Panc1 (cell line): Measurements from ENCODE around the gene NCAPG. TPM values are rescaled to one million over a fixed set of nuclear protein-coding genes. Genes with fewer than 3 reads are reported as not detected.

Source experiments
- ATAC-seq: fragments of 200-7000 bp; cut with Tn5 transposase; 2 replicates; pipeline ENCODE4 v1.9.1; 2020; ENCODE audit warnings: mild to moderate bottlenecking, moderate library complexity
- BruUV-seq: library from RNA; stranded (reverse); fragments of 400-500 nt; replicated peaks from 2 replicates; lab custom pipeline; 2021; lab: Mats Ljungman, UMichigan
- CTCF ChIA-PET: fragments of 300-600 bp; sonication (Branson Sonifier 250); formaldehyde crosslinking; loops from one replicate; lab custom pipeline; 2022; ENCODE audit warnings: antibody characterized with exemption; lab: Charles Lee
- POLR2A ChIA-PET: fragments of 300-600 bp; sonication (Branson Sonifier 250); formaldehyde crosslinking; loops from one replicate; lab custom pipeline; 2022; ENCODE audit warnings: antibody characterized with exemption; lab: Charles Lee
- DNase-seq: peaks from one replicate; pipeline ENCODE4 v3.0.0-alpha.2; 2010; ENCODE audit warnings: low read depth, low spot score
- H3K27ac ChIP-seq: 2 replicates; pipeline ENCODE4 v1.5.1; 2011; ENCODE audit warnings: mild to moderate bottlenecking, low read length, inconsistent platforms
- H3K27me3 ChIP-seq: fragments of 200-500 bp; sonication (Bioruptor generic); 2 replicates; pipeline ENCODE4 v1.6.0; 2014; ENCODE audit warnings: low read length, inconsistent platforms; ENCODE audit not compliant: control insufficient read depth, insufficient read depth
- H3K36me3 ChIP-seq: fragments of 200-500 bp; sonication (Bioruptor generic); 2 replicates; pipeline ENCODE4 v1.5.1; 2014; ENCODE audit warnings: inconsistent platforms, mild to moderate bottlenecking, low read length, moderate library complexity; ENCODE audit not compliant: control insufficient read depth, insufficient read depth
- H3K4me1 ChIP-seq: 2 replicates; pipeline ENCODE4 v1.5.1; 2011; ENCODE audit warnings: inconsistent platforms, mild to moderate bottlenecking, low read length, moderate library complexity; ENCODE audit not compliant: control insufficient read depth, insufficient read depth
- H3K4me3 ChIP-seq, 2 experiments: 2 replicates each; pipeline ENCODE4 v1.5.1; 2011 to 2012; ENCODE audit warnings: low read depth in 2 of 2, low read length in 2 of 2, mild to moderate bottlenecking in 2 of 2, inconsistent platforms in 1 of 2, moderate library complexity in 1 of 2
- H3K9me3 ChIP-seq: fragments of 200-500 bp; sonication (Bioruptor generic); 2 replicates; pipeline ENCODE4 v1.5.1; 2014; ENCODE audit warnings: low read depth, mild to moderate bottlenecking, inconsistent platforms, low read length, moderate library complexity; ENCODE audit not compliant: control insufficient read depth, insufficient read depth
- CTCF ChIP-seq: fragments of 450-650 bp; IDR thresholded peaks from 2 replicates; pipeline ENCODE4 v1.5.1; 2017; ENCODE audit warnings: mild to moderate bottlenecking
- POLR2AphosphoS5 ChIP-seq: IDR thresholded peaks from 2 replicates; pipeline ENCODE4 v1.6.1; 2012; ENCODE audit warnings: mild to moderate bottlenecking, low read depth, low read length, moderate library complexity
- REST ChIP-seq, 2 experiments: IDR thresholded peaks; 2 replicates each; pipeline ENCODE4 v1.6.1; 2011 to 2012; ENCODE audit warnings: low read depth in 2 of 2, control low read depth in 1 of 2, low read length in 1 of 2, mild to moderate bottlenecking in 1 of 2, moderate library complexity in 1 of 2; ENCODE audit not compliant: insufficient read depth in 1 of 2
- SIN3A ChIP-seq: IDR thresholded peaks from 2 replicates; pipeline ENCODE4 v1.6.1; 2012; ENCODE audit warnings: low read depth, mild to moderate bottlenecking, low read length, moderate library complexity, borderline replicate concordance; ENCODE audit not compliant: insufficient read depth
- TCF7L2 ChIP-seq: IDR thresholded peaks from 2 replicates; pipeline ENCODE4 v1.6.1; 2011; ENCODE audit warnings: mild to moderate bottlenecking, low read depth, low read length, inconsistent platforms
- in situ Hi-C: cut with HindIII; loops from 2 replicates; pipeline ENCODE4 v1.10.0; 2016; ENCODE audit warnings: low sequenced_read_pairs, low pct_unique_long_range_greater_than_20kb
- intact Hi-C: fragments of 100-400 bp; cut with micrococcal nuclease; formaldehyde crosslinking; loops from one replicate; pipeline ENCODE4 v1.10.0; 2022; ENCODE audit not compliant: unreplicated experiment
- total RNA-seq: library from RNA; stranded (reverse); gene quantifications from one replicate; pipeline ENCODE4 v1.2.1, GENCODE V29; 2021; ENCODE audit not compliant: unreplicated experiment

The NCAPG gene
- total RNA-seq, 1 experiment from 2014 or later: 31.0 TPM

- CTCF ChIA-PET: no interaction called here
- H3K9me3 ChIP-seq: no peaks in the 10 kb centered on the region
- DNase-seq (no peak), ATAC-seq (no peak)
- no peaks in the 10 kb centered on the region for H3K36me3 ChIP-seq
- intact Hi-C loops: no loop called here
- H3K27ac ChIP-seq: no peak overlapping the region
- H3K4me1 ChIP-seq: no peaks in the 10 kb centered on the region
- no peaks in the 10 kb centered on the region for H3K27me3 ChIP-seq
- no peak for TF ChIP-seq REST (IDR thresholded peaks at IDR 0.05; ENCODE audit: insufficient read depth in 1 of 2, low read depth in 2 of 2, low read length in 1 of 2)
- TF ChIP-seq CTCF: no peak
- TF ChIP-seq TCF7L2: no peak
- TF ChIP-seq POLR2AphosphoS5: no peak
- no peak for TF ChIP-seq SIN3A
- POLR2A ChIA-PET: no interaction called here
- BruUV-seq: no TSS peak
- no peak overlapping the region for H3K4me3 ChIP-seq
- in situ Hi-C loops: no loop called here
These were observed 73.3 kb downstream of the NCAPG start for GRCh38 chr4:17884063-17884462.

GRCh38 chr4:17884511-17884910 lies 73.7 kb downstream of the NCAPG start:
- POLR2A ChIA-PET: no interaction called here
- TF ChIP-seq CTCF (no peak), REST (IDR thresholded peaks at IDR 0.05; ENCODE audit: insufficient read depth in 1 of 2, low read depth in 2 of 2, low read length in 1 of 2) (no peak), TCF7L2 (no peak), POLR2AphosphoS5 (no peak), SIN3A (no peak)
- DNase-seq (no peak), ATAC-seq (no peak)
- Histone ChIP-seq H3K9me3 (no peaks in the 10 kb centered on the region), H3K36me3 (no peaks in the 10 kb centered on the region), H3K4me1 (no peaks in the 10 kb centered on the region), H3K27me3 (no peaks in the 10 kb centered on the region), H3K27ac (no peak overlapping the region), H3K4me3 (no peak overlapping the region)
- intact Hi-C loops: no loop called here
- in situ Hi-C loops: no loop called here
- CTCF ChIA-PET: no interaction called here
- BruUV-seq: no TSS peak
